ACC112 (cell line): Measurements from ENCODE around the gene CEL.

Experiments
- H2AFZ ChIP-seq: fragments of 200-600 bp; sonication (generic); one replicate; pipeline ENCODE4 v1.6.0; 2017; ENCODE audit warnings: antibody characterized with exemption, low read length; ENCODE audit not compliant: unreplicated experiment
- H3K27ac ChIP-seq: fragments of 200-600 bp; sonication (generic); 2 replicates; pipeline ENCODE4 v1.5.1; 2014; ENCODE audit warnings: low read depth, mild to moderate bottlenecking, antibody characterized with exemption, low read length, moderate library complexity
- H3K27me3 ChIP-seq: fragments of 200-600 bp; sonication (generic); 2 replicates; pipeline ENCODE4 v1.6.1; 2014; ENCODE audit warnings: mild to moderate bottlenecking, antibody characterized with exemption, low read length, moderate library complexity, mixed read lengths; ENCODE audit not compliant: insufficient read depth
- H3K36me3 ChIP-seq: fragments of 200-600 bp; sonication (generic); 2 replicates; pipeline ENCODE4 v1.6.1; 2016; ENCODE audit warnings: mild to moderate bottlenecking, antibody characterized with exemption, low read length, moderate library complexity, mixed read lengths; ENCODE audit not compliant: insufficient read depth
- H3K4me1 ChIP-seq: fragments of 200-600 bp; sonication (generic); one replicate; pipeline ENCODE4 v1.6.1; 2016; ENCODE audit warnings: low read length, mixed read lengths; ENCODE audit not compliant: insufficient read depth, unreplicated experiment, control insufficient read depth
- H3K4me3 ChIP-seq: fragments of 200-600 bp; sonication (generic); 2 replicates; pipeline ENCODE4 v1.5.1; 2014; ENCODE audit warnings: mild to moderate bottlenecking, low read depth, low read length
- H3K79me2 ChIP-seq: fragments of 200-600 bp; sonication (generic); one replicate; pipeline ENCODE4 v1.6.0; 2016; ENCODE audit warnings: low read length; ENCODE audit not compliant: control insufficient read depth, unreplicated experiment, insufficient read depth

The CEL gene

DNA sequence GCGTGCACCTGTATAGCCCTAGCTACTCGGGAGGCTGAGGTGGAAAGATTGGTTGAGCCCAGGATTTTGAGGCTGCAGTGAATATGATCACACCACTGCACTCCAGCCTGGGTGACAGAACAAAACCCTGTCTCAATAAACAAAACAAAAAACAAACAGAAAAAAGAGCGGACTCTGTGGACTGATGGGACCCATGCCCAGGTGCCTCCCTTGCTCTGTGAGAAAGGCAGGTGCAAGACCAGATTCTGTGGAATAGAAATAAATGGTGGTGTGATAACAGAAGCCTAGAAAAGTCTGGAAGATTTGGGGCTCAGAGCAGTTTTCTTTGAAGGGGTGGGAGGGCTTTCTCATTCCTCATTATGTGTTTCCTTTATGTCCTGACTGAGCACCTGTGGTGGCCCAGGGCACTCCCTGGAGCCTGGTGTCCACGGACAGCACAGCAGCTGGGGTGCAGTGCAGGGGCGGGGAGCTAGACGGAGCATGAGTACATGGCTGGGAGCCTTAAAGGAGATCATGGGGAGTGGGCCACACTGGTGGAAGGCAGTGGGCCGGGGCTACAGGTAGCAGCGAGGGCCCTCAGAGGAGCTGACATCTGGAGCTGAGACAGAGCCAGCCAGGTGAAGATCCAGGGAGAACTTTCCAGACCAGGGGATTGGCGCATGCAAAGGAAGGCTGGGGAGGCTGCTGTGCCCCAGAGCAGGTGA lies 15.4 kb upstream of the CEL start:
- H3K27ac ChIP-seq: no peak overlapping the region
- no peaks in the 10 kb centered on the region; the same call in 1 of the 2 replicates for H3K36me3 ChIP-seq
- H3K79me2 ChIP-seq: no peaks in the 10 kb centered on the region

DNA sequence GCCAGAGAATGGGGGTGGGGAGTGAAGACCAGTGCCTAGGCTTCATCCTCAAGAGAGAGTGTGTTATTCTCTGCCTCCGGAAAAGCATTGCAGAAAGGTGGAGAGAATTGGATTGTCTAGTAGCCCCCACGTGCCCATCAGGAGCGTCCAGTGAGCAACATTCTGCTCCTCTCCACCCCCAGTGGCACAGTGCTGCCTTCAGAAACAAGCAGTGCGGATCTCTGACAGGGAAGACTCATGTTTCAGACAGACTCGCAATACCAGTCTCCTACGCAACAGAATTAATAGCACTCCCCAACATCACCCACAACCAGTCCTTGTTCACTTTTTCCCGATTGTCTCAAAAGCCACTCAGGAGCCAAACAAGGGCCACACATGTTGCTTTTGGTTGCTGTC lies 14.9 kb upstream of the CEL start:
- H2AFZ ChIP-seq: no peak overlapping the region
- no peaks in the 10 kb centered on the region for H3K79me2 ChIP-seq
- H3K4me1 ChIP-seq: no peaks in the 10 kb centered on the region

More for the DNA sequence above, 15.4 kb upstream of the CEL start:
- no peaks in the 10 kb centered on the region for H3K27me3 ChIP-seq
- H3K4me3 ChIP-seq: no peak overlapping the region
- no peak overlapping the region for H2AFZ ChIP-seq
- no peaks in the 10 kb centered on the region for H3K4me1 ChIP-seq

DNA sequence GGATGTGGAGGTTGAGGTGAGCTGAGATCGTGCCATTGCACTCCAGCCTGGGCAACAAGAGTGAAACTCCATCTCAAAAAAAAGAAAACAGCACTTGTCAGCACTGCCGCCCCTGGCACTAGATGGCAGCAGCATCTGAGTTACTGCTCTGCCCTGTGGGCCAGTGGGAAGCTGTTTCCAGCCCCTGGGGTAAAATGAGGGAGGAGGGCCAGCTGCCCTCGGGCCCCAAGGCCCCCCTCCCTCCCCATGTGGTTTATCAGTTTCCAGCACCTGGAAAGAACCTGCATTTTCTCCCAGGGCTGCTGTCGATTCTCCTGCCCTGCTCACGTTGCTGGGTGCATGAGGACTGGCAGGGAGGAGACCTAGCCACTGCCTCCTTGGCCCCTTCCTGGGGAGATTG lies 13.2 kb upstream of the CEL start:
- no peak overlapping the region for H3K4me3 ChIP-seq
- no peaks in the 10 kb centered on the region; the same call in 1 of the 2 replicates for H3K36me3 ChIP-seq
- H3K4me1 ChIP-seq: no peaks in the 10 kb centered on the region
- H3K27me3 ChIP-seq: no peaks in the 10 kb centered on the region
- H3K27ac ChIP-seq: no peak overlapping the region
- no peaks in the 10 kb centered on the region for H3K79me2 ChIP-seq
- H2AFZ ChIP-seq: no peak overlapping the region

More for the DNA sequence above, 14.9 kb upstream of the CEL start:
- no peak overlapping the region for H3K27ac ChIP-seq
- no peaks in the 10 kb centered on the region; the same call in 1 of the 2 replicates for H3K36me3 ChIP-seq
- H3K27me3 ChIP-seq: no peaks in the 10 kb centered on the region
- no peak overlapping the region for H3K4me3 ChIP-seq

DNA sequence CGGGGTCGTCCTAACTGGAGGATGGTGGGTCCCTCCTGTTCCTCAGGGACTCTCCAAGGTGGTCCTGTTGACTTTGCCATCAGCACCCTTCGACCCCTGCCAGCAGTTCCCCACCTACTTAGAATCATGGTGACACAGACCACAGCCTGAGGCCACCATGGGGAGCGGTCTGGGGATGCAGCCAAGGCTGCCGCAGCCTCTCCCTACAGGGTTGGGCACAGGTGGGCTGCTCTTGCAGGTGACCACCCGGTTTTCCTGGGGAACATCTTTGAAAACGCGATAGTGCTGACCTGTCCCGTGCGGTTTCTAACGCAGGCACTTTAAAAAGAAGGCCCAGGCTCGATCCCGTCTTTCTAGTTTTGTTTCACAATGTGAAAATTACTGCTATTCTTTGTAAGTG lies 12.7 kb upstream of the CEL start:
- Histone ChIP-seq H3K79me2 (no peaks in the 10 kb centered on the region), H2AFZ (no peak overlapping the region), H3K27ac (no peak overlapping the region), H3K4me3 (no peak overlapping the region), H3K27me3 (no peaks in the 10 kb centered on the region), H3K4me1 (no peaks in the 10 kb centered on the region), H3K36me3 (no peaks in the 10 kb centered on the region; the same call in 1 of the 2 replicates)

DNA sequence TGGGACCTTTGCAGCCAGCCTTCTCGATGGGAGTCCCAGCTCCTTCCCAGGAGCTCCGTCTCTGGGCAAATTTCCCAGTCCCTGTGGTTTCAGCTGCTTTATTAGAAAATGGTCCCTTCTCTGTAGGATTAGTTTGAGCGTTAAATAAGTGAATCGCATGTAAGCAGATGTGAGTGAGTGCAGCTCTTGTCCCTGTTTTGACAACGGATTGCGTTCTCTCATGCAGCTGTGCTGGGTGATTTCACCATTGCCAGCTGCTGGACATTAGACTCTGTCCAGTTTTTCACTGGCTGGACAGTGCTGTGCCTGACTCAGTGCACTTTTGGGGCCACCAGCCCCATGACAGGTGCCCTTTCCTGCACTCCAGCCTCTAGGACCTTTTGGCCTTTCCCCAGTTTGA lies 11.6 kb upstream of the CEL start:
- H3K27ac ChIP-seq: no peak overlapping the region
- no peak overlapping the region for H2AFZ ChIP-seq
- H3K4me3 ChIP-seq: no peak overlapping the region
- no peaks in the 10 kb centered on the region for H3K27me3 ChIP-seq
- H3K79me2 ChIP-seq: no peaks in the 10 kb centered on the region
- H3K36me3 ChIP-seq: no peaks in the 10 kb centered on the region; the same call in 1 of the 2 replicates
- no peaks in the 10 kb centered on the region for H3K4me1 ChIP-seq

DNA sequence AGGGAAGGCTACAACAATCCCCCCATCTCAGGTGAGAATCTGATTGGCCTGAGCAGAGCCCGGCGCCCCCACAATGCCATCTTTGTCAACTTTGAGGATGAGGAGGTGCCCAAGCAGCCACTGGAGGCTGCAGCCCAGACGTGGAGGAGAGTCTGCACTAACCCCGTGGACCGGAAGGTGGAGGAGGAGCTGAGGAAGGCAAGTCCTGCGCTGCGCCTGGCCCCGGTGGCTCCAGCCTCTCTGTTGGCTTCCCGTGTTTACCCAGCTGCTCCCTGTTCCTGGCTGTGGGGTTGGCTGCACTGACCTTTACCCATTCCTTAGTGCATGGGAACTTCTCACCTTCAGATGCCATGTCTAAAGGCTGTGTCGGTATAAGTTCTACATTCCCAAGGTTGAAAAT lies 11.0 kb upstream of the CEL start:
- Histone ChIP-seq H3K4me1 (no peaks in the 10 kb centered on the region), H3K4me3 (no peak overlapping the region), H3K79me2 (no peaks in the 10 kb centered on the region), H3K27me3 (no peaks in the 10 kb centered on the region), H3K27ac (no peak overlapping the region), H3K36me3 (no peaks in the 10 kb centered on the region; the same call in 1 of the 2 replicates), H2AFZ (no peak overlapping the region)

DNA sequence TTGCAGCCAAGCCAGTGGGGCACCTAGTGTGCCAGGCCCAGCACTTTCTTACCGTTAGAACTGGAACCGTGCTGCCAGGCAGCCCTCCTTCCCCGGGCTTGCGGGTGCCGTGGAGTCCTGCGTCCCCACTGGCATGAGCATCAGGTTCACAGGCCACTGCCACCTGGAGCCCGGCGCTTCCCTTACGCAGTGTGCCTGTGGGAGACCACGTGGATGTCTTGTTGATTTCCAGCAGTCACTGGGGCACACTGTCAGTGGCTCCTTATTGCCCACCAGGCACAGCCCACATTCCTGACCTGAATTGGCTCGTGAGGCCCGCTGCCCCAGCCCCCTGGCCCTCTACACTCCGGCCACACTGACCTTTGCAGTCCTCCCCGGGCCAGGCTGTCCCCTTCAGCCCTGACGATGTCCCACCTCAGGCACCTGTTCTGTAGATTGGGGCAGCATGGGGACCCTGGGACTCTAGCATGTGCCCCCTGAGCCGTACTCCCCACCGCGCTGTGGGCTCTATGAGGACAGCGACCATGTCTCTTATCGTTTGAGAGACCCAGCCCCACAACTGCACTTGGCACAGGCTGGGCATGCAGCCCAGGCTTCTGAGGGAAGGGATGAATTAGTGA lies 10.4 kb upstream of the CEL start:
- Histone ChIP-seq H3K27ac (no peak overlapping the region), H3K4me1 (no peaks in the 10 kb centered on the region), H3K79me2 (no peaks in the 10 kb centered on the region), H3K27me3 (no peaks in the 10 kb centered on the region), H3K36me3 (no peaks in the 10 kb centered on the region; the same call in 1 of the 2 replicates), H2AFZ (no peak overlapping the region), H3K4me3 (no peak overlapping the region)

DNA sequence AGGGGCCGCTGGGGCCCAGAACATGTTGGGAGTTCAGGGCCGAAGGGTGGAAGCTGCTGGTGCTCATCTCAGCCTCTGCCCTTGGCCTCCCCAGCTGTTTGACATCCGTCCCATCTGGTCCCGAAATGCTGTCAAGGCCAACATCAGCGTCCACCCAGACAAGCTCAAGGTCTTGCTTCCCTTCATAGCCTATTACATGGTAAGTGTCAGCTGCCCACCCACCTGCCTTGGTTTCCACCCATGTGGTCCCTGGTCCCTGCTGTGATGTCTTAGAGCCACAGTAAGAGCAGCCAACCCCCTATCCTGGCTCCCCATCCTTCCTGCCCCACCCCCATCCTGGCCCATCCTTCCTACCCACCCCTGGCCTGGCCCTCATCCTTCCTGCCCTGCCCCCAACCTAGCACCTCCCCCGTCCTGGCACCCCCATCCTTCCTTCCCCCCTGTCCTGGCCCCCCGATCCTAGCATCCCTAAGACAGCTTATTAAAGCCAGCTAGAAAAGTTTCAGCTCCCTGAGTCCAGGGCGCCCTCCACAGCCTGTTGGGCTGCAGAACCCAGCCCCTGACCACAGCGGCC lies 9.7 kb upstream of the CEL start:
- Histone ChIP-seq H3K27ac (no peak overlapping the region), H3K36me3 (no peaks in the 10 kb centered on the region; the same call in 1 of the 2 replicates), H3K27me3 (no peaks in the 10 kb centered on the region), H3K4me1 (no peaks in the 10 kb centered on the region), H3K4me3 (no peak overlapping the region), H2AFZ (no peak overlapping the region), H3K79me2 (no peaks in the 10 kb centered on the region)

DNA sequence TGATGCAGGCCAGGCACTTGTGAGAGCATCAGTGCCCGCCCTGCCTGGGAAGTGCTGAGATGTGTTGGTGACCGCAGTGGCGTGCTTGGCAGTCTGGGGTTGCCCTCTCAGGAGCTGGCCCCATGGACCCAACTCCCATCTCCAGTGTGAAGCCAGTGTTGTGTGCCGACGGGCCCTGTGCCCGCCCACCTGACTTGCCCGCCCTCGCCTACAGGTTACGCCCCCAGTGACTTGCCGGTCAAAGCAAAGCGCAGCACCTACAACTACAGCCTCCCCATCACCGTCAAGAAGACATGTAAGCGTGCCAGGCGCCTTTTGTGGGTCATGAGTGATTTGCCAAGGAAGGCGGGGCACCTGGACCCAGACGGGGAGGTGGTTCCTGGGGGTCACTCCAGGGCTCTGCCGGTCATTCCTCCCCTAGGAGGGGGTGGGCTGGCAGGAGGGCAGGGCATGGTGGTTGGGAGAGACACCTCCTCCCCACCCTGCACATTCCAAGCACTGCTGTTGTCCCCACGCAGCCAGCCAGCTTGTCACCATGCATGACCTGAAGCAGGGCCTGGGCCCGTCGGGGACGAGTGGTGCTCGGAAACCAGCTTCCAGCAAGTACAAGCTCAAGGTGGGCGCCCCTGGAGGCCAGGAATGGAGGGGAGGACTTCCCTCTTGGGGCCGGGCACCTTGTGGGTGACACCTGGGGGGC lies 7.4 kb upstream of the CEL start:
- Histone ChIP-seq H3K79me2 (no peaks in the 10 kb centered on the region), H3K36me3 (no peaks in the 10 kb centered on the region; the same call in 1 of the 2 replicates), H3K4me3 (no peak overlapping the region), H3K4me1 (no peaks in the 10 kb centered on the region), H3K27ac (no peak overlapping the region), H2AFZ (no peak overlapping the region), H3K27me3 (no peaks in the 10 kb centered on the region)

DNA sequence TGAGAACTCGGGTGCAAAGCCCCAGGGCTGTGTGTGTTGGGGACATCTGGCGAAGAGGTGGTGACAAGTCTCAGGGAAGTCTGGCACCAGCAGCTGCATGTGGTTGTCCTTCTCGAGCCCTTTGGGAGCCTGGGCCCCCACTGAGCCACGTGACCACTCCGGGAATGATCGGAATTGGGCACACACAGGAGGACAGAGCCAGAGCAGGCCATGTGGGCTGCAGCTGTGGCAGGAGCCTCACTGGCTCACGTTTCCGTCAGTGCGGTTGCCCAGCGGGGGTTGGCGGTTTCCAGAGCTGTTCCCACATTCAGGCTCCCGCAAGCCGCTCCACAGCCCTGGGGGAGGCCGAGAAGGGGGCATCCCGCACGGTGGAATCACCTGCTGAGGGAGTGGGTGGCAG lies 6.8 kb upstream of the CEL start:
- peaks cover 3% of the 10 kb centered on the region for H3K4me1 ChIP-seq
- H2AFZ ChIP-seq: no peak overlapping the region
- no peaks in the 10 kb centered on the region for H3K27me3 ChIP-seq
- no peak overlapping the region for H3K27ac ChIP-seq
- no peak overlapping the region for H3K4me3 ChIP-seq
- H3K36me3 ChIP-seq: no peaks in the 10 kb centered on the region; the same call in 1 of the 2 replicates
- no peaks in the 10 kb centered on the region for H3K79me2 ChIP-seq
